Cardiac muscle cell (in vitro differentiated cells and primary cell): ENCODE data around the gene MTO1. TPM values are rescaled to one million over a fixed set of nuclear protein-coding genes. Genes with fewer than 3 reads are reported as not detected.

Experiments used
- DNase-seq, 2 donors: peaks; one replicate each; pipeline versions ENCODE4 v3.0.0 to v3.0.0-alpha.2; 2010 to 2017; ENCODE audit warnings: low read depth in 1 of 2, low spot score in 1 of 2
- H3K27ac ChIP-seq: fragments of 200-600 bp; sonication (generic); 2 replicates; pipeline ENCODE4 v1.5.1; 2016
- H3K27me3 ChIP-seq: fragments of 200-600 bp; sonication (generic); 2 replicates; pipeline ENCODE4 v1.6.0; 2016; ENCODE audit warnings: control low read depth
- H3K36me3 ChIP-seq: fragments of 200-600 bp; sonication (generic); 2 replicates; pipeline ENCODE4 v1.5.1; 2016; ENCODE audit warnings: control low read depth
- H3K4me1 ChIP-seq: fragments of 200-600 bp; sonication (generic); 2 replicates; pipeline ENCODE4 v1.8.1; 2017; ENCODE audit warnings: low read depth, mild to moderate bottlenecking, mixed run types
- H3K4me3 ChIP-seq: fragments of 200-600 bp; sonication (generic); 2 replicates; pipeline ENCODE4 v1.5.1; 2016; ENCODE audit warnings: mild to moderate bottlenecking
- H3K9me3 ChIP-seq: fragments of 200-600 bp; sonication (generic); 2 replicates; pipeline ENCODE4 v1.5.1; 2017; ENCODE audit warnings: low read depth, mild to moderate bottlenecking, control low read depth
- CTCF ChIP-seq: IDR thresholded peaks from 2 replicates; pipeline ENCODE4 v1.5.1; 2012; ENCODE audit warnings: low read depth, mild to moderate bottlenecking, low read length
- polyA plus RNA-seq: library from polyadenylated mRNA; unstranded; fragments of >200 nt; fragmentation: Nextera tagmentation; extraction: Ambion mirVana; gene quantifications from 2 replicates; pipeline ENCODE4 v1.2.1, GENCODE V29; 2016
- total RNA-seq: library from RNA; depleted of rRNA; stranded (reverse); fragments of >200 nt; gene quantifications from 2 replicates; pipeline ENCODE4 v1.2.3, GENCODE V29; 2016

Gene MTO1
- total and polyA plus RNA-seq, 2 experiments from 2014 or later: 18.5 to 25.3 TPM

DNA sequence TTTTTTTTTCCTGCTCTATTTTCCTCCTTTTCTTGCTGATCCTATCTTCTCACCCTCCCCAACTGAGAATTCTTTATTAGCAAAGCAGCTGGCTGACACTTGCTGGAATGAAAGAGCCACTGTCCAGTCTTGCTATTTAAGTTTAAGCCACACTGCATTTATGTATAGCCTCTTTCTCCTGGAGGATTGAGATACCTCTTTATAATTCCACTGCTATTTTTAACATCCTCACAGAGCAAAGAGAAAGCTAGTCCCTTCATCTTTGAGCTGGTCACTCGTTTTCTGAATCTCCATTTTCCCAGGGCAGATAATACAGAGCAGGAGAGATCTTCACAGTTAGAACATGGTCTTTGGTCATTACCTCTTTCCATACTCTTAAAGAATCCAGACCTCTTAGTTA is 95.3 kb downstream of the MTO1 start:
- no peak for TF ChIP-seq CTCF
- H3K9me3 ChIP-seq: no peaks in the 10 kb centered on the region

More for the DNA sequence above, 95.3 kb downstream of the MTO1 start:
- peaks cover 3% of the 10 kb centered on the region for H3K4me1 ChIP-seq
- no peaks in the 10 kb centered on the region for H3K27me3 ChIP-seq
- no peaks in the 10 kb centered on the region for H3K36me3 ChIP-seq
- DNase-seq: no peak
- H3K27ac ChIP-seq: peak overlapping the region; percentile 7
- no peak overlapping the region for H3K4me3 ChIP-seq

Other genes starting within 250 kb of the MTO1 start
- gene KHDC1L, start 236.2 kb upstream of the MTO1 start, total RNA-seq: not detected in 2 replicates
- gene KHDC1L, start 236.2 kb upstream of the MTO1 start, polyA plus RNA-seq: 0.31 TPM in 1 of 2 replicates, not detected in the other
- 8.0 and 11.8 TPM in 2 replicates for gene KHDC1, start 198.5 kb upstream of the MTO1 start, total RNA-seq
- gene KHDC1, start 198.5 kb upstream of the MTO1 start, polyA plus RNA-seq: 17.1 and 25.3 TPM in 2 replicates
- gene DPPA5, start 107.5 kb upstream of the MTO1 start, total RNA-seq: not detected in 2 replicates
- not detected in 2 replicates for gene DPPA5, start 107.5 kb upstream of the MTO1 start, polyA plus RNA-seq
- gene KHDC3L, start 99.1 kb upstream of the MTO1 start, total RNA-seq: 0.86 and 1.2 TPM in 2 replicates
- gene KHDC3L, start 99.1 kb upstream of the MTO1 start, polyA plus RNA-seq: 0.35 TPM in 1 of 2 replicates, not detected in the other
- gene OOEP, start 91.8 kb upstream of the MTO1 start, total RNA-seq: not detected in 2 replicates
- not detected in 2 replicates for gene OOEP, start 91.8 kb upstream of the MTO1 start, polyA plus RNA-seq
- gene DDX43, start 66.9 kb upstream of the MTO1 start, total RNA-seq: not detected in 2 replicates
- not detected in 2 replicates for gene DDX43, start 66.9 kb upstream of the MTO1 start, polyA plus RNA-seq
- 0.07 TPM in 1 of 2 replicates, not detected in the other for gene CGAS, start 9.4 kb upstream of the MTO1 start, total RNA-seq
- not detected in 2 replicates for gene CGAS, start 9.4 kb upstream of the MTO1 start, polyA plus RNA-seq
- 7,643 and 9,273 TPM in 2 replicates for gene EEF1A1, start 59.3 kb downstream of the MTO1 start, total RNA-seq
- gene EEF1A1, start 59.3 kb downstream of the MTO1 start, polyA plus RNA-seq: 2,527 and 3,279 TPM in 2 replicates
- gene SLC17A5, start 192.3 kb downstream of the MTO1 start, total RNA-seq: 5.4 and 9.9 TPM in 2 replicates
- gene SLC17A5, start 192.3 kb downstream of the MTO1 start, polyA plus RNA-seq: 17.8 and 19.8 TPM in 2 replicates
- gene CD109, start 234.5 kb downstream of the MTO1 start, total RNA-seq: 1.7 and 2.1 TPM in 2 replicates
- gene CD109, start 234.5 kb downstream of the MTO1 start, polyA plus RNA-seq: 0.99 and 1.5 TPM in 2 replicates